Gastrocnemius medialis (tissue), 4 donors: ENCODE data around the gene NDUFS6.

Experiments used
- POLR2A ChIP-seq, 2 donors: fragments of 450-650 bp; IDR thresholded peaks; one replicate each; pipeline ENCODE4 v1.6.1; 2017; ENCODE audit warnings: antibody characterized with exemption in 2 of 2, mild to moderate bottlenecking in 2 of 2, moderate library complexity in 2 of 2
- TF ChIP-seq, protein P1 (sequence below), 5 experiments: fragments of 450-650 bp in 3 of 5; fragments of 200-600 bp in 2 of 5; sonication (generic) in 2 of 5; IDR thresholded peaks in 4 of 5; conservative IDR thresholded peaks in 1 of 5; 1 replicate in 4 of 5; 2 replicates in 1 of 5; pipeline ENCODE4 v1.5.1; 2016 to 2019; ENCODE audit warnings: antibody characterized with exemption in 5 of 5, mild to moderate bottlenecking in 3 of 5, moderate library complexity in 3 of 5

DNA sequence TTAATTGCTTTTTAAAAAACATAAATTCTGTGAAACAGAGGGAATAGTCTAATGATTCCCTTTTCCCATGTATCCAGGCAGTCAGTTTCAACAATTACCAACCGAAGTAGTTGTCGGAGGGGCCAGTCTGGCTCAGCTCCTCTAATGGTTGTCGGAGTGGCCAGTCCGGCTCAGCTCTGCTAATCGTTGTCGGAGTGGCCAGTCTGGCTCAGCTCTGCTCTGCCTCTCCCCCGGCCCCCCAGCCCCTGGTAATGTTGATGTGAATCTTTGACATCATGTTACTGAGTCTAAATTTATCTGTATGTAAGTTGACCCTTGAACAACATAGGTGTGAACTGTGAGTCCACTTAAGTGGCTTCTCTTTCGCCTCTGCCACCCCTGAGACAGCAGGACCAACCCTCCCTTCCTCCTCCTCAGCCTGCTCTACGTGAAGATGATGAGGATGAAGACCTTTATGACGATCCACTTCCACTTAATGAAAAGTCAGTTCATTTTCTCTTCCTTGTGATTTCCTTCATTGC, 9.4 kb downstream of the NDUFS6 start:
- TF ChIP-seq, protein P1, sequence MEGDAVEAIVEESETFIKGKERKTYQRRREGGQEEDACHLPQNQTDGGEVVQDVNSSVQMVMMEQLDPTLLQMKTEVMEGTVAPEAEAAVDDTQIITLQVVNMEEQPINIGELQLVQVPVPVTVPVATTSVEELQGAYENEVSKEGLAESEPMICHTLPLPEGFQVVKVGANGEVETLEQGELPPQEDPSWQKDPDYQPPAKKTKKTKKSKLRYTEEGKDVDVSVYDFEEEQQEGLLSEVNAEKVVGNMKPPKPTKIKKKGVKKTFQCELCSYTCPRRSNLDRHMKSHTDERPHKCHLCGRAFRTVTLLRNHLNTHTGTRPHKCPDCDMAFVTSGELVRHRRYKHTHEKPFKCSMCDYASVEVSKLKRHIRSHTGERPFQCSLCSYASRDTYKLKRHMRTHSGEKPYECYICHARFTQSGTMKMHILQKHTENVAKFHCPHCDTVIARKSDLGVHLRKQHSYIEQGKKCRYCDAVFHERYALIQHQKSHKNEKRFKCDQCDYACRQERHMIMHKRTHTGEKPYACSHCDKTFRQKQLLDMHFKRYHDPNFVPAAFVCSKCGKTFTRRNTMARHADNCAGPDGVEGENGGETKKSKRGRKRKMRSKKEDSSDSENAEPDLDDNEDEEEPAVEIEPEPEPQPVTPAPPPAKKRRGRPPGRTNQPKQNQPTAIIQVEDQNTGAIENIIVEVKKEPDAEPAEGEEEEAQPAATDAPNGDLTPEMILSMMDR (IDR thresholded peaks at IDR 0.05 in 4 of 5, conservative IDR thresholded peaks at IDR 0.05 in 1 of 5), result no peak
- TF ChIP-seq POLR2A (IDR thresholded peaks at IDR 0.05), result no peak
